ENCODE measurements around the gene CNTN1. TPM values are rescaled to one million over a fixed set of nuclear protein-coding genes. Genes with fewer than 3 reads are reported as not detected.
A peak's percentile ranks its signal among the peaks of the same experiment; 100 is the strongest.

CNTN1 gene
- total RNA-seq (under 1 TPM in 9 of 10 donors, not detected in 1; 0.07 to 0.90 (median 0.24) TPM), polyA plus RNA-seq (under 1 TPM; 0.07 to 0.15 TPM)
- long read RNA-seq, donor 1, result 0 reads
- long read RNA-seq, donor 2, result 0 reads
- long read RNA-seq, donor 3, result 0 reads

DNA sequence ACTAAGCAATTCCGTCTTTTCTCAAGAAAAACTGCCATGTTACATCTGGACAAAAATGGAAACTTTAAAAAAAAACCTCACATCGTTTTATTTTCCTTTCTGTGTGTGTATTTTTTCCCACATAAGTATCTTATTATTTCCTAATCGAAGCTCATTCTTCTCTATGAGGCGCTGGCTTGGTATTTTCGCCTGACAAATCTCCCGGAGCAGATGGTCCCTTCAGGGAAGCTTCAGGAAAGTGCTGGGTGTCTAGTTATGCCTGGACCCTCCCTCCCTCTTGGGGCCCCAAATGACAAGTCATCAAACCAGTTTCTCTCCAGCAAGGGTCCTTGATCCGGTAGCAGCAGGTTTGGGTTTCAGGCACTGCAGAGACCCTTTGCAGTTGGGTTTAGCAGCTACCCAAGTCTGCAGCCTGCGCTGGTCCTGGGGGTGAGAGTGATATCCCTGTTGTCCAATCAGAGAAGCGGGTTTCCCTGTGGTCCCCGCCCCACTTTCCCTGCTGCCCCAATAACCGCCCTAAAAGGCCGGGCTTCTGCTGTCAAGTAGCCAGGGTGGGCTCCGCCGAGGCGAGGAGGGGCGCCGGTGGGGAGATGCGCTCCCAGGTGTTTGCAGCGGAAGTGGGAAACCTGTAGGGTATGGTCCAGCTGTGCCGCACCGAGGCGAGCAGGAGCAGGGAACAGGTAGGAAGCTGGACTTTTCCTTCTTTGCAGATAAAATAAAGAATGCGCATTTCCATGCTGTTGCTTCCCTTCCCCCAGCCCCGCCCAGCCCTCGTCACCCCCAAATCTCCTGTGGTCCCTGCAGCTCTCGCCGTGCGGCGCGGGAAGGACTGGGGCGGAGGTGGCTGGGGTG, at the start of gene CNTN1:
Gene CNTN1 (plus strand): TSS at position 527 of the 852 bp plus-strand sequence.
- Histone ChIP-seq H3K27me3 (peaks cover 0 to 45% (median 33%) of the 10 kb centered on the region in 7 donors), H3K4me1 (peaks cover 0 to 15% (median 9%) of the 10 kb centered on the region in 9 donors), H3K4me3 (peak within 1 kb of the TSS; percentile 11 to 46 (median 35)), H3K27ac (no peak within 1 kb of the TSS), H3K9me3 (no peaks in the 10 kb centered on the region), H3K36me3 (no peaks in the 10 kb centered on the region)
- ATAC-seq (peak in 2 of 8 donors; percentile 47 to 74), DNase-seq (no peak)
- TF ChIP-seq, protein P1, sequence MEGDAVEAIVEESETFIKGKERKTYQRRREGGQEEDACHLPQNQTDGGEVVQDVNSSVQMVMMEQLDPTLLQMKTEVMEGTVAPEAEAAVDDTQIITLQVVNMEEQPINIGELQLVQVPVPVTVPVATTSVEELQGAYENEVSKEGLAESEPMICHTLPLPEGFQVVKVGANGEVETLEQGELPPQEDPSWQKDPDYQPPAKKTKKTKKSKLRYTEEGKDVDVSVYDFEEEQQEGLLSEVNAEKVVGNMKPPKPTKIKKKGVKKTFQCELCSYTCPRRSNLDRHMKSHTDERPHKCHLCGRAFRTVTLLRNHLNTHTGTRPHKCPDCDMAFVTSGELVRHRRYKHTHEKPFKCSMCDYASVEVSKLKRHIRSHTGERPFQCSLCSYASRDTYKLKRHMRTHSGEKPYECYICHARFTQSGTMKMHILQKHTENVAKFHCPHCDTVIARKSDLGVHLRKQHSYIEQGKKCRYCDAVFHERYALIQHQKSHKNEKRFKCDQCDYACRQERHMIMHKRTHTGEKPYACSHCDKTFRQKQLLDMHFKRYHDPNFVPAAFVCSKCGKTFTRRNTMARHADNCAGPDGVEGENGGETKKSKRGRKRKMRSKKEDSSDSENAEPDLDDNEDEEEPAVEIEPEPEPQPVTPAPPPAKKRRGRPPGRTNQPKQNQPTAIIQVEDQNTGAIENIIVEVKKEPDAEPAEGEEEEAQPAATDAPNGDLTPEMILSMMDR (IDR thresholded peaks at IDR 0.05), result no peak
- intact Hi-C loops (cut with DNase I), result no loop called here
- 6% methylated on average over 31 of the region's 31 CpGs for WGBS, 2 donors

DNA sequence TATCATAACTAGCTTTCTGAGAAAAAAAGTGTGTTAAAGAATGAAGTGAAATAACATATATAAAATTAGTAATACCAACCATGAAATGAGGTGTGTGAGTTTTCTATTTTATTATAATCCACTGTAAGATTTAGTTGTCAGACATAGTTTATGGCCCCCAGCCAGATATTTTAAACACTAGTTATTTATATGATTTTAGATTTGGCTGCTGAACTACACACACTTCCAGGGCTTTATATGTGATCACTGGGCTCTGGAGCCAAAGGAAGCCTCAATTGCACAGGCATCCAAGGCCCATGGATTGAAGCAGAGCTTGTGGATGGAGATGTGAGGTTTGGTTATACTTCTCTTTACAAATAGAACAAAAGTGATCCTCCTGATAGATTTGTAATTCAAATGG, 48.7 kb upstream of the CNTN1 start:
- H3K9me3 ChIP-seq, result peaks cover 0 to 30% (median 0%) of the 10 kb centered on the region in 11 donors
- DNase-seq, result no peak
- no peak overlapping the region for H3K4me3 ChIP-seq
- no peaks in the 10 kb centered on the region for H3K4me1 ChIP-seq
- no peaks in the 10 kb centered on the region for H3K27me3 ChIP-seq
- TF ChIP-seq, protein P1 (IDR thresholded peaks at IDR 0.05), result no peak
- no peak overlapping the region for H3K27ac ChIP-seq
- no peak for ATAC-seq
- no peaks in the 10 kb centered on the region for H3K36me3 ChIP-seq
- intact Hi-C loops (cut with DNase I), result no loop called here

DNA sequence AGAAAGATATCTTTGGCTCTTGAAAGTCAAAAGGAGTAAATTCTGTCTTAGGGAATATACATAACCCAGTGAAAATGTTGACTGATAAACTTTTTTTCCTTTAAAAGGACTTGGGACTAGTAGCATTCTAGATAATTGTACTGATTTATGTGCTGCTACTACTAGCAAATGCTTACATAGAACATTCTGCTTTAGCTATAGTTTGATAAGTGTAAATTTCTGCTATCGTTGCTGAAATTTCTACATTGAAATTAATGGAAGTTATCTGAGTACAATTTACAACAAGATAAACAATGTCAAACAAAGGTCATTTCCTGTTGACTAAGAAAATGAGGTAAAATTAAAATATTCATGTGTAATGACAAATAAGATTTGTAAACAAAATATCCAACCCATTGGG, 48.3 kb upstream of the CNTN1 start:
- intact Hi-C loops (cut with DNase I), result no loop called here
- ATAC-seq, result no peak
- WGBS, 2 donors, result 62 to 79% methylated on average over 1 of the region's 1 CpG

DNA sequence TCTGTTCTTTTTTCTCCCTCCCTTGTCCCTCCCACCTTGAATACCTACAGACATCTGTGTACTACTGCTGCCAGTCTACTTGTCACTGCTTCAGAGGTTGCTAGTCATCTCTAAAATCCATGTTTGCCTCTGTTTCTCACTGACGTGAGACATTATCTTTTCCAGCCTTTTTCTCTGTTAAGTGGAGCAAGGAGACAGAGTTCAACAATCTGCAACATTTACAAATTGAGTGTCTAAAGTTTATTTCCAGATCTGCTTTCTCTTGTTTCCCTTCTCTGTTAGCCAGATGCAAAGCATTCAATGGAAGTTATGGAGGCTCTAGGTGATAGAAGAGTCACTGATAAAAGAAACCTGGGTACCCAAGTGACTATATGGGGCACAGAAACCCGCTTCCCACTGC, 47.5 kb upstream of the CNTN1 start:
- DNase-seq (no peak), ATAC-seq (no peak)
- Histone ChIP-seq H3K27me3 (no peaks in the 10 kb centered on the region), H3K4me3 (no peak overlapping the region), H3K27ac (no peak overlapping the region), H3K36me3 (no peaks in the 10 kb centered on the region), H3K4me1 (no peaks in the 10 kb centered on the region), H3K9me3 (peaks cover 0 to 30% (median 0%) of the 10 kb centered on the region in 11 donors)
- intact Hi-C loops (cut with DNase I), result no loop called here
- TF ChIP-seq, protein P1 (IDR thresholded peaks at IDR 0.05), result no peak
- 71 to 77% methylated on average over 2 of the region's 2 CpGs for WGBS, 2 donors

More for the DNA sequence above, 48.3 kb upstream of the CNTN1 start:
- H3K36me3 ChIP-seq, result no peaks in the 10 kb centered on the region
- no peaks in the 10 kb centered on the region for H3K27me3 ChIP-seq
- no peaks in the 10 kb centered on the region for H3K4me1 ChIP-seq
- H3K4me3 ChIP-seq, result no peak overlapping the region
- no peak for DNase-seq
- H3K27ac ChIP-seq, result no peak overlapping the region
- H3K9me3 ChIP-seq, result peaks cover 0 to 30% (median 0%) of the 10 kb centered on the region in 11 donors
- TF ChIP-seq, protein P1 (IDR thresholded peaks at IDR 0.05), result no peak

All from heart right ventricle (tissue), 16 donors.